ENCODE data around the gene MTR.

The MTR gene

DNA sequence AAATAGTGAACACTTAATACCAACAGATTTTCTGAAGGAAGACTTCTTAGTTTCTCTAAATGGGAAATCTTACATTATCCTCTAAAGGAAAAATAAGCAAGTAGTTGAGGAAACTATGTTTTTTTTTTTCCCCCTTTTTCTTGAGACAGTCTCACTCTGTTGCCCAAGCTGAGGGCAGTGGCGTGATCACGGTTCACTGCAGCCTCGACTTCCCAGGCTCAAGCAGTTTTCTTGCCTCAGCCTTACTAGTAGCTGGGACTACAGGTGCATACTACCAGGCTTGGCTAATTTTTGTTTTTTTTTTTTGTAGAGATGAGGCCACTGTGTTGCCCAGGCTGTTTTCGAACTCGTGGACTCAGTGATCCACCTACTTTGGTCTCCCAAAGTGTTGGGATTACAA is 3.9 kb downstream of the MTR start:
- Mint-ChIP-seq H3K27ac (no peak overlapping the region), H3K9me3 (no peaks in the 10 kb centered on the region), H3K27me3 (no peaks in the 10 kb centered on the region), H3K36me3 (ENCODE audit: low read depth) (peaks cover 19% of the 10 kb centered on the region), H3K4me3 (no peak overlapping the region), H3K4me1 (ENCODE audit: low read depth) (peaks cover 35% of the 10 kb centered on the region)
- intact Hi-C loops (cut with micrococcal nuclease), result loop anchor here (5.0 kb wide), 2 partner anchors 37 to 517 kb away; partner anchors contain the start of gene ERO1B

DNA sequence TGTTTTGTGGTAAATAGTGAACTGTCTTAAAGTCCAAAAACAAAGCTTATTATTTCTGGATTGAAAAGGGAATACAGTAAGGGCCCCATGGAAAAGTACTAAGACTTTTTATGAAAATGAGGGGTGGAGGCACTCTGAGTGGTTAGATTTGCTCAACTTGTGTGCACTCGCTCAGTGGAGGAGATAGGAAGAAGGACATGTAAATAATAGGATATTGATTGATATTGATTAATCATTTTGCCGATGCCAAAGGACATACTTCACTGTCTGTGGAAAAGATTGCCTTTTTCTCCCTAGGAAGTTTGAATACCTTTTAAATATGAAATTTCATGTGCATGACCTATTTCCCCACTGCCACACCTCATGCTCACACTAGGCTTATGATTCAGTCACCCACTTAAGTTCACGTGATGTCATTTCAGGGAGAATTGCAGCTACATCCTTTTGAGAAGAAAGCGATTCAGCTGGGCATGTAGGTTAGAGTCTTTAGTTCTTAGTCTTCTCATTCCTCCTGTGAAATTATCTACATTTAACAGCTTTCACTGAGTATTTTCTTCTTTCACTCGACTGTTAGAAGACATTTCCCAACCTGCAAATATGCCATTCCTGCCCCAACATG is 5.0 kb downstream of the MTR start:
- no peaks in the 10 kb centered on the region for H3K27me3 Mint-ChIP-seq
- peaks cover 35% of the 10 kb centered on the region for H3K4me1 Mint-ChIP-seq (ENCODE audit: low read depth)
- H3K27ac Mint-ChIP-seq, result no peak overlapping the region
- H3K9me3 Mint-ChIP-seq, result no peaks in the 10 kb centered on the region
- H3K4me3 Mint-ChIP-seq, result no peak overlapping the region
- intact Hi-C loops (cut with micrococcal nuclease), result no loop called here
- peaks cover 22% of the 10 kb centered on the region for H3K36me3 Mint-ChIP-seq (ENCODE audit: low read depth)

DNA sequence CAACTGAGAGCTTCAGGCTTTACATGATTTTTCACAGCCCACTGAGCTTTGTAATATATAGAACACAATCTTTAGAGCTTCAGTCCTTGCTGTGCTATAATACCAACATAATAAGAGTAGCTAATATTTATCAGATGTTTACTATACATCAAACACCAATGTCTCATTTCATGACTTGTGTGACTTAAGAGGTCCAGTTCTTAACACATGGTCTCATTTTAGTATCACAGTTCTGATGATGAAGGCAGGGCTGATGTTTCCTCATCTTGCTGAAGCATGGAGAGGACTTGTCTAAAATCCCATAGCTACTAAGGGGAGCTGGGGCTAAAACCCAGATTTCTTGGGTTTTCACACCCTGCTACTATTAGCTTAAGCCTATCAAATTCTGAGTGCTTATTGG is 5.5 kb downstream of the MTR start:
- H3K9me3 Mint-ChIP-seq, result no peaks in the 10 kb centered on the region
- no peaks in the 10 kb centered on the region for H3K27me3 Mint-ChIP-seq
- H3K4me1 Mint-ChIP-seq (ENCODE audit: low read depth), result peaks cover 35% of the 10 kb centered on the region
- H3K36me3 Mint-ChIP-seq (ENCODE audit: low read depth), result peaks cover 22% of the 10 kb centered on the region
- H3K4me3 Mint-ChIP-seq, result no peak overlapping the region
- intact Hi-C loops (cut with micrococcal nuclease), result no loop called here
- no peak overlapping the region for H3K27ac Mint-ChIP-seq

DNA sequence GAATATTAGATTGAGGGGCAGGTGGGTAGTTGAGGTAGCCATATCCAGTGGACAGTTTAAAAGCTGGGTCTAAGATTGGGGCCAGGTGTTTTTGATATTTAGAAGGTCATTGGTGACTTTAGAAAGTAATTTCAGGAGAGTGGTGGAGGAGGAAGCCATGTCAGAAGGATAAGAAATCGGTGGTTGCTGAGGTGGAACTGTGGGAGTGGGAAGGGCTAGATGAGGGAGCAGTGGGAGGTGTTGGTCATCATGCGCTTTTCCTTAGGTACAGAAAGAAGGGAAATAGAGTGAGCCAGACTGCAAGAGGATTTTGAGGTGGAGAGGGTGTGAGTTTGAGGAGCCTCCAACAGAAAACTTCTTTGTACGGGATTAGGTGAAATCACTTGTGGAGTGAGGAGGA is 7.2 kb downstream of the MTR start:
- Mint-ChIP-seq H3K9me3 (no peaks in the 10 kb centered on the region), H3K27me3 (no peaks in the 10 kb centered on the region), H3K4me1 (ENCODE audit: low read depth) (peaks cover 20% of the 10 kb centered on the region), H3K36me3 (ENCODE audit: low read depth) (peaks cover 20% of the 10 kb centered on the region), H3K4me3 (no peak overlapping the region), H3K27ac (no peak overlapping the region)
- intact Hi-C loops (cut with micrococcal nuclease), result no loop called here

DNA sequence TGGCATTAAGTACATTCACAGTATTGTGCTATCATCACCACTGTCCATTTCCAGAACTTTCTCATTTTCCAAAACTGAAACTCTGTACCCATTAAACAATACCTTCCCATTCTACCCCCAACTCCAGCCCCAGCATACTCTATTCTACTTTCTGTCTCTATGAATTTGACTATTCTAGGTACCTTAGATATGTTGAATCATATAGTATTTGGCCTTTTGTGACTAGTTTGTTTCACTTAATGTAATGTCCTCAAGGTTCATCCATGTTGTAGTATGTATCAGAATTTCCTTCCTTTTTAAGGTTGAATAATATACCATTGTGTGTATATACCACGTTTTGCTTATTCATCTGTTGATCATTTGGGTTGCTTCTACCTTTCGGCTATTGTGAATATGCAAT is 11.5 kb downstream of the MTR start:
- Mint-ChIP-seq H3K4me3 (no peak overlapping the region), H3K27ac (no peak overlapping the region), H3K9me3 (no peaks in the 10 kb centered on the region), H3K36me3 (ENCODE audit: low read depth) (peaks cover 61% of the 10 kb centered on the region), H3K4me1 (ENCODE audit: low read depth) (peaks cover 11% of the 10 kb centered on the region), H3K27me3 (no peaks in the 10 kb centered on the region)
- intact Hi-C loops (cut with micrococcal nuclease), result no loop called here

DNA sequence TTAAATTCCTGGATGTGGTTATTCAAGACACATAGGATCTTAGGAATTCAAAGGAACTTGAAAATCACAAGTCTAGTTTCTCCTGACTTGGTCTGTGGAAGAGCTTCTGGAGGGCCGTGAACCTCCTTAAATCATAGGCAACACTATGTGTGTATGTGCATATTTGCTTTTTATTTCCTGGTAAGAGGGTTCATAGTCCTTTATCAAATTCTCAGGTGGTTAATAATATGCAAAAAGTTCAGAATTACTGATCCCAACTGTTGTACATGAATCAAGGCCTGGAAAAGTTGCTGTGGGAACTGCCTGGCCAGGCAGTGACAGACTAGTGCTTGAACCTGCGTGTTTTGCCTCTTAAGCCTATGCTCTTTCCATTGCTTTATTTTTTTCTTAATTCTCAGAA is 12.9 kb downstream of the MTR start:
- H3K4me1 Mint-ChIP-seq (ENCODE audit: low read depth), result no peaks in the 10 kb centered on the region
- H3K36me3 Mint-ChIP-seq (ENCODE audit: low read depth), result peaks cover 74% of the 10 kb centered on the region
- no peaks in the 10 kb centered on the region for H3K9me3 Mint-ChIP-seq
- H3K4me3 Mint-ChIP-seq, result no peak overlapping the region
- H3K27ac Mint-ChIP-seq, result no peak overlapping the region
- H3K27me3 Mint-ChIP-seq, result no peaks in the 10 kb centered on the region
- intact Hi-C loops (cut with micrococcal nuclease), result no loop called here

DNA sequence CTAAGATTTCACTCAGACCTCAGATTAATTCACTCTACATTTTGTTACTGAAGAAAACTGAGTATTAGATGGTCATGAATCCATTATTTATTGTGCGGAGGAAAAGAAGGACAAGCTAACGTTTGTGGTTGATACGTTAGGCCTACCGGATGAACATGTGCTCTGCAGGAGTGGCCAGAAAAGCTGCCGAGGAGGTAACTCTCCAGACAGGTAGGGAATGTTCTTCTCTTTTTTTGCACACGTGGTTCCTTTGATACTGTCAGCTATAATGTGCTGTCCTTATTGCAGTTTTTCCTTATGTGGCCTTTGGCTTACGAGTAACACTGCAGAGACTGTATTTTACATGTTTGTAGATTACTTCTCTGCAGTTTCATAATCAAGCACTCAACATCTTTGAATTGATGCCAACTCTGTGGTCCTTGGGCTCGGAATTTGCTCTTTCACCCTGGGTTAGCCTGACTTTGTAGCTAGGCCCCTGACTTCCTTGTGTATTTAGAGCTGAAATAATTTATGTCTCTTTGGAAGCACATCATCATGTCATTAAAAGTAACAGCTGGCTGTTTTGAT is 13.6 kb downstream of the MTR start:
- no peak overlapping the region for H3K4me3 Mint-ChIP-seq
- no peaks in the 10 kb centered on the region for H3K4me1 Mint-ChIP-seq (ENCODE audit: low read depth)
- intact Hi-C loops (cut with micrococcal nuclease), result no loop called here
- H3K9me3 Mint-ChIP-seq, result no peaks in the 10 kb centered on the region
- peaks cover 73% of the 10 kb centered on the region for H3K36me3 Mint-ChIP-seq (ENCODE audit: low read depth)
- no peak overlapping the region for H3K27ac Mint-ChIP-seq
- no peaks in the 10 kb centered on the region for H3K27me3 Mint-ChIP-seq

DNA sequence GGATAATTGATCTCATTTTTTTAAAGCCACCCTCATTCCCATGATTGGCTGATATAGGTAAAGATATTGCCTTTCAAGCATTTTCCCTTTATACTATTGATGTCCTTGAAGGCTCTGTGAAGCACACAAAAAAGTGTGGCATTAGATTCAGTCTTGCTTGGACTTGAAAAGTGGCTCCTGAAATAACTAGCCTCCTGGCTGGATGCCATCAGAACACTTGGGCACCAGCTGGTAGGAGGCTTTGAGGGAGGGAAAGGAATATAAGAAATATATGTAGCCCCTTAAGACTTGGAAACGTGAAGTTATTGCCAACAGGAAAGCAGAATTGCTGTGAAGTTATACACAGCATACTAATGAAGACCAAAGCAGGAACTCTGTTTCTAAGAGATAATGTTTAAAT is 14.1 kb downstream of the MTR start:
- no peaks in the 10 kb centered on the region for H3K27me3 Mint-ChIP-seq
- H3K9me3 Mint-ChIP-seq, result no peaks in the 10 kb centered on the region
- intact Hi-C loops (cut with micrococcal nuclease), result no loop called here
- no peak overlapping the region for H3K4me3 Mint-ChIP-seq
- H3K36me3 Mint-ChIP-seq (ENCODE audit: low read depth), result peaks cover 76% of the 10 kb centered on the region
- H3K4me1 Mint-ChIP-seq (ENCODE audit: low read depth), result no peaks in the 10 kb centered on the region
- no peak overlapping the region for H3K27ac Mint-ChIP-seq

DNA sequence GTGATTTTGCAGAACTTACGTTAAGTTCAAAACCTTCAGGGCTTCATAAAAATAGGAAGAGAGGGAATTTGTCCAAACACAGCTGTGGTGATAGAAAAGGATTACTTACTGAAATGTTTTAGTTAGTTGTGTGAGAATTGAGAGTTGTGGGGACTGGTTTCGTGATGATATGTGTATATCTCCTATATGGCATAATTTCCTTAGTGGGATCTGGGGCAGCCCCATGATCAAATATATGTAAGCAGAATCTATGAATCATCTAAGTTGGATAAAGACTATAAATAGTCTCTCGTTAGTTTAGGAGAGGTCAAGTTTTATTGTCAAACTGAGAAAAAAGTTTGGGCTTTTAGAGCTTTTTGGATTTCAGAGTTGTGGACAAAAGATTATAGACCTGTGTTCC is 14.9 kb downstream of the MTR start:
- intact Hi-C loops (cut with micrococcal nuclease), result no loop called here
- no peaks in the 10 kb centered on the region for H3K27me3 Mint-ChIP-seq
- H3K4me1 Mint-ChIP-seq (ENCODE audit: low read depth), result no peaks in the 10 kb centered on the region
- no peaks in the 10 kb centered on the region for H3K9me3 Mint-ChIP-seq
- H3K36me3 Mint-ChIP-seq (ENCODE audit: low read depth), result peaks cover 75% of the 10 kb centered on the region
- H3K4me3 Mint-ChIP-seq, result no peak overlapping the region
- no peak overlapping the region for H3K27ac Mint-ChIP-seq

DNA sequence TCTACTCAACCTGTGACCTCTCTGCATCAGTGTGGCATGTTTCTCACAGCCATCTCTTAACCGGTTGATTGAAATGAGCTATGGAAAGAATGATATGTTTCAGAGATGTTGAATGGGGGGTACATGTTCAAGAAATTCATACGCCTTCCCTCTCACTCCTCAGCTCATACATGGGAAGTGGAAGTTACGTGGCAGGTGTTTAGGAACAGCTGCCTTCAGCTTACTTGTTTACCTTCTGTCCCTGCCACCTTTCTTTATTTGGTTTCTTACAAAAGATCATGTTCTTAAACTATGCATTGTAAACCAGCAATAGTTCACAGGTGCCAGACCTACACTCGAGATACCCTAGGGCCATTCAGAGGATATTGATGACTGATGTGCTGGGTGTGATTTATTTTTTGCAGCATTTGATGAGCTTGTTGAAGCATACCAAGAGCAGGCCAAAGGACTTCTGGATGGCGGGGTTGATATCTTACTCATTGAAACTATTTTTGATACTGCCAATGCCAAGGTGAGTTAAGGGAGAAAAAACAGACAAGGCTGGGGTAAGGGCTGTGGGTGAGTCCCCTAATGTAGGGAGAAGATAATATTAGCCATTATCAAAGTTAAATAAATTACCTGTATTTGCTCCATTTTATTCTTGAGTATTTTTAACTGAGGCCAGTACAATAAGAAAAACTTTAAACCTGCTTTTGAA is 17.4 kb downstream of the MTR start:
- Mint-ChIP-seq H3K27ac (no peak overlapping the region), H3K27me3 (no peaks in the 10 kb centered on the region), H3K36me3 (ENCODE audit: low read depth) (peaks cover 88% of the 10 kb centered on the region), H3K4me3 (no peak overlapping the region), H3K9me3 (no peaks in the 10 kb centered on the region), H3K4me1 (ENCODE audit: low read depth) (no peaks in the 10 kb centered on the region)
- intact Hi-C loops (cut with micrococcal nuclease), result no loop called here

DNA sequence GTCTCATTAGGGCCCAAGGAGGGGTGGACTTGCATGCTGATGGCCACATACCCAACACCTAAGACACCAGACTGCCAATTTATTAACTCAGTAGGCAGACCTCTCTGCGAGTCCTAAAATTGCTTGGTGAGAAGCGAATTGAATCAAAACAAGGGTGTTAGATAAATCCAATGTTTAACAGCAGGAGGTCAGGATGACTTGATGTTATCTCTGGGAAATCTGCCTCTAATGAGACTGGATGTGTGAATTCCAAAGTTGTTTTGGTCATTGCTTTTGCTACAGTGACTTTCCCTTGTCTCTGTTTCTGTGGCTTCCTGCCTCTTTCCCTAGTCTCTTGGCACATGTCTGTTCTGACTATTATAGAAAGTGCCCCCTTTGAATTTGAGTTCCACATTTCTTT is 20.8 kb downstream of the MTR start:
- no peak overlapping the region for H3K4me3 Mint-ChIP-seq
- H3K36me3 Mint-ChIP-seq (ENCODE audit: low read depth), result peaks cover 86% of the 10 kb centered on the region
- intact Hi-C loops (cut with micrococcal nuclease), result no loop called here
- no peaks in the 10 kb centered on the region for H3K4me1 Mint-ChIP-seq (ENCODE audit: low read depth)
- H3K27me3 Mint-ChIP-seq, result no peaks in the 10 kb centered on the region
- H3K9me3 Mint-ChIP-seq, result no peaks in the 10 kb centered on the region
- no peak overlapping the region for H3K27ac Mint-ChIP-seq

DNA sequence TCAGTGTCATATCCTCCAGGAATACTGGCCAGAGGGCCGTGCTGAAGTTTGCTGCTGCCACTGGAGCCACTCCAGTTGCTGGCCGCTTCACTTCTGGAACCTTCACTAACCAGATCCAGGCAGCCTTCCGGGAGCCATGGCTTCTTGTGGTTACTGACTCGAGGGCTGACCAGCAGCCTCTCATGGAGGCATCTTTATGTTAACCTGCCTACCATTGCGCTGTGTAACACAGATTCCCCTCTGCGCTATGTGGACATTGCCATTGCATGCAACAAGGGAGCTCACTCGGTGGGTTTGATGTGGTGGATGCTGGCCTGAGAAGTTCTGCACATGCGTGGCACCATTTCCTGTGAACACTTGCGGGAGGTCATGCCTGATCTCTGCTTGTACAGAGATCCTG is 24.8 kb downstream of the MTR start:
- H3K4me1 Mint-ChIP-seq (ENCODE audit: low read depth), result no peaks in the 10 kb centered on the region
- no peaks in the 10 kb centered on the region for H3K27me3 Mint-ChIP-seq
- no peaks in the 10 kb centered on the region for H3K9me3 Mint-ChIP-seq
- intact Hi-C loops (cut with micrococcal nuclease), result loop anchor here (10.0 kb wide), 1 partner anchor 235 kb away; no protein-coding TSS in a partner anchor
- no peak overlapping the region for H3K4me3 Mint-ChIP-seq
- no peak overlapping the region for H3K27ac Mint-ChIP-seq
- H3K36me3 Mint-ChIP-seq (ENCODE audit: low read depth), result peaks cover 85% of the 10 kb centered on the region

DNA sequence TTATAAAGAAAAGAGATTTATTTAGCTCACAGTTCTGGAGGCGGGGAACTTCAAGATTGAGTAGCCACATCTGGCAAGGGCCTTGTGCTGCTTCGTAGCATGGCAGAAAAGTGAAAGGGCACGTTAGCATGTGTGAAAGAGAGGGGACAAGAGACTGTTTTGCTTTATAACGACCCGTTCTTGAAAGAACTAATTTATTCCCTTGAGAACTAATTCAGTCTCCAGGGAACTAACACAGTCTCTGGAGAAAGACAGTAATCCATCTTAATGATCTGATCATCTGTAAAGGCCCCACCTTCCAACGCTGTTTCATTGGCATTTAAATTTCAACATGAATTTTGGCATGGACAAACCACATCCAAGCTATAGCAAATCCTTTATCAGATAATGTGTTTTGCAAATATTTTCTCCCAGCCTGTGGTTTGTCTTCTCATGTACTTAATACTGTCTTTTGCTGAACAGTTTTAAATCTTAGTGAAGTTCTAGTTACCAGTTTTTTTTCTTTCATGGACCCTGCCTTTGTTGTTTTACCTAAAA is 26.1 kb downstream of the MTR start:
- H3K4me3 Mint-ChIP-seq, result no peak overlapping the region
- H3K4me1 Mint-ChIP-seq (ENCODE audit: low read depth), result no peaks in the 10 kb centered on the region
- no peaks in the 10 kb centered on the region for H3K27me3 Mint-ChIP-seq
- no peaks in the 10 kb centered on the region for H3K9me3 Mint-ChIP-seq
- H3K27ac Mint-ChIP-seq, result no peak overlapping the region
- peaks cover 88% of the 10 kb centered on the region for H3K36me3 Mint-ChIP-seq (ENCODE audit: low read depth)
- intact Hi-C loops (cut with micrococcal nuclease), result loop anchor here (10.0 kb wide), 1 partner anchor 236 kb away; no protein-coding TSS in a partner anchor

DNA sequence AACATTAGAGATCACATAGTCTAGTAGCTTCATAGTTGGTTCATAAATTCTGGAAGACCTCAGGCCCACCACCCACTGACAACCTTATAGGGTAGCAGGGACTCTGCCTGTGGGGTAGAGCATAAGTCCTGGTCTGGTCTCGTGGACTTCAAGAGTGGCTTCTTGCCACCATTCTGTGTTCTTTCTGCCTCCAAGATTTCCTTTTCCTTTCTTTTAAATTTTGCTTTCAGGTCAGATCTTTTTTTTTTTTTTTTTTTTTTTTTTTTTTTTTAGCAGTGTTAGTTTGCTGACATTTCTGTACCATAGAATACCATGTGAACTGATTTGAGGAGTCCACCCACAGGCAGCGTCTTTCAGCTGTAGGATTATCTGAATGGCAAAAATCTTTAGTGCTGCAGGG is 28.5 kb downstream of the MTR start:
- no peak overlapping the region for H3K27ac Mint-ChIP-seq
- peaks cover 92% of the 10 kb centered on the region for H3K36me3 Mint-ChIP-seq (ENCODE audit: low read depth)
- H3K27me3 Mint-ChIP-seq, result no peaks in the 10 kb centered on the region
- no peak overlapping the region for H3K4me3 Mint-ChIP-seq
- no peaks in the 10 kb centered on the region for H3K4me1 Mint-ChIP-seq (ENCODE audit: low read depth)
- H3K9me3 Mint-ChIP-seq, result no peaks in the 10 kb centered on the region
- intact Hi-C loops (cut with micrococcal nuclease), result loop anchor here (10.0 kb wide), 1 partner anchor 239 kb away; no protein-coding TSS in a partner anchor
